ENCODE data around the gene FARSA.
A peak's percentile ranks its signal among the peaks of the same experiment; 100 is the strongest.

The FARSA gene

GRCh38 chr19:12885749-12886650, 47.5 kb downstream of the FARSA start:
- DNase-seq (ENCODE audit: low read depth) = no peak
- peak overlapping the region; percentile 27 for H3K4me3 ChIP-seq (replicated peaks; ENCODE audit: low read depth, low read length)
- TF ChIP-seq, protein P1, sequence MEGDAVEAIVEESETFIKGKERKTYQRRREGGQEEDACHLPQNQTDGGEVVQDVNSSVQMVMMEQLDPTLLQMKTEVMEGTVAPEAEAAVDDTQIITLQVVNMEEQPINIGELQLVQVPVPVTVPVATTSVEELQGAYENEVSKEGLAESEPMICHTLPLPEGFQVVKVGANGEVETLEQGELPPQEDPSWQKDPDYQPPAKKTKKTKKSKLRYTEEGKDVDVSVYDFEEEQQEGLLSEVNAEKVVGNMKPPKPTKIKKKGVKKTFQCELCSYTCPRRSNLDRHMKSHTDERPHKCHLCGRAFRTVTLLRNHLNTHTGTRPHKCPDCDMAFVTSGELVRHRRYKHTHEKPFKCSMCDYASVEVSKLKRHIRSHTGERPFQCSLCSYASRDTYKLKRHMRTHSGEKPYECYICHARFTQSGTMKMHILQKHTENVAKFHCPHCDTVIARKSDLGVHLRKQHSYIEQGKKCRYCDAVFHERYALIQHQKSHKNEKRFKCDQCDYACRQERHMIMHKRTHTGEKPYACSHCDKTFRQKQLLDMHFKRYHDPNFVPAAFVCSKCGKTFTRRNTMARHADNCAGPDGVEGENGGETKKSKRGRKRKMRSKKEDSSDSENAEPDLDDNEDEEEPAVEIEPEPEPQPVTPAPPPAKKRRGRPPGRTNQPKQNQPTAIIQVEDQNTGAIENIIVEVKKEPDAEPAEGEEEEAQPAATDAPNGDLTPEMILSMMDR (IDR thresholded peaks at IDR 0.05; ENCODE audit: low read length, missing control alignments) = no peak

GRCh38 chr19:12884926-12885748, 48.4 kb downstream of the FARSA start:
- TF ChIP-seq, protein P1 (IDR thresholded peaks at IDR 0.05; ENCODE audit: low read length, missing control alignments) = peak; percentile 46
- peak; percentile 60 for DNase-seq (ENCODE audit: low read depth)
- peak overlapping the region; percentile 27 for H3K4me3 ChIP-seq (replicated peaks; ENCODE audit: low read depth, low read length)

- no peak overlapping the region for H3K4me3 ChIP-seq (replicated peaks; ENCODE audit: low read depth, low read length)
- TF ChIP-seq, protein P1 (IDR thresholded peaks at IDR 0.05; ENCODE audit: low read length, missing control alignments) = no peak
- DNase-seq (ENCODE audit: low read depth) = no peak
These were observed 48.9 kb downstream of the FARSA start for GRCh38 chr19:12884627-12884925.

DNA sequence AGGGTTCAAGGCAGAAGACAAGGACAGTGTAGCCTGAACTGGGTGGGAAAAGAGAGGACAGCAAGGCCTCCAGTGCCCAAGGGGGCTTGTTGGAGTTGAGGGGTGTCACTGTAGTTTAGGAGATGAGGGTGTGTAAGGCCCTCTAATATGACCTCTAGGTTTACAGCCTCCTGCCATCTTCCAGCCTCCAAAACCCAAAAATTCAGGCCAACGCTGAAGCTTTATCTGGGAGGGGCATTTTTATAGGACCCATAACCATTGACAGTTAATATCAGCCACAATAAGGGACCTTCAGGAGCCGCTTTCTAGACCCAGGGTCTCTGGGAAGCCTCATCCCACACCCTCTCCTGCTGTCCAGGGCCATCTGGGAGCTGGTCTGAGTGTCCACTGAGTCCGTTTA, 49.3 kb downstream of the FARSA start:
- H3K4me3 ChIP-seq (replicated peaks; ENCODE audit: low read depth, low read length) = no peak overlapping the region
- no peak for DNase-seq (ENCODE audit: low read depth)
- TF ChIP-seq, protein P1 (IDR thresholded peaks at IDR 0.05; ENCODE audit: low read length, missing control alignments) = no peak

- TF ChIP-seq, protein P1 (IDR thresholded peaks at IDR 0.05; ENCODE audit: low read length, missing control alignments) = no peak
- DNase-seq (ENCODE audit: low read depth) = no peak
- no peak overlapping the region for H3K4me3 ChIP-seq (replicated peaks; ENCODE audit: low read depth, low read length)
These were observed 50.9 kb downstream of the FARSA start for GRCh38 chr19:12882589-12882988.

- H3K4me3 ChIP-seq (replicated peaks; ENCODE audit: low read depth, low read length) = peak within 1 kb of the TSS; percentile 86
- DNase-seq (ENCODE audit: low read depth) = peak; percentile 94
- TF ChIP-seq, protein P1 (IDR thresholded peaks at IDR 0.05; ENCODE audit: low read length, missing control alignments) = no peak
These were observed 52.2 kb downstream of the FARSA start, which contains the start of gene DNASE2 for GRCh38 chr19:12881172-12881808. Gene DNASE2, minus strand, starts transcription at chr19:12881449. Its CDS starts 74 bp downstream, at chr19:12881375.
